Measurements from ENCODE around the gene AKAP13.

Gene AKAP13

DNA sequence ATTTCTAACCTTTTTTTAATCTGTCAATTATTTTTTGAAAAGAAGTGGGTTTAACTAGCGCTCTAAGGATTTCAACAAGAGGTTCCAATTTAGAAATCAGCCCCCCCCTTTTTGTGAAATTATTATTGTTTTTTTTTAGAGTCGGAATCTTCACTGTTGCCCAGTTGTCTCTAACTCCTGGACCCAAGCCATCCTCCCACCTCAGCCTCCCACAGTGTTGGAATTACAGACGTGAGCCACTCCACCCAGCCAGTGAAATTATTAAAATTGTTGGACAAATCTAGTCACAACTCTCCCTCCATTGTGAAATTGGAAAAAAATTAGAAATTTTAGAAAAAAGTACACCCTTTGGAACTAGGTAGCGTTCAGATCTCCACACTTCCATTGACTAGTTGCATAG is 2.5 kb downstream of the AKAP13 start:
- DNase-seq (ENCODE audit: low read depth, low spot score) = no peak

DNA sequence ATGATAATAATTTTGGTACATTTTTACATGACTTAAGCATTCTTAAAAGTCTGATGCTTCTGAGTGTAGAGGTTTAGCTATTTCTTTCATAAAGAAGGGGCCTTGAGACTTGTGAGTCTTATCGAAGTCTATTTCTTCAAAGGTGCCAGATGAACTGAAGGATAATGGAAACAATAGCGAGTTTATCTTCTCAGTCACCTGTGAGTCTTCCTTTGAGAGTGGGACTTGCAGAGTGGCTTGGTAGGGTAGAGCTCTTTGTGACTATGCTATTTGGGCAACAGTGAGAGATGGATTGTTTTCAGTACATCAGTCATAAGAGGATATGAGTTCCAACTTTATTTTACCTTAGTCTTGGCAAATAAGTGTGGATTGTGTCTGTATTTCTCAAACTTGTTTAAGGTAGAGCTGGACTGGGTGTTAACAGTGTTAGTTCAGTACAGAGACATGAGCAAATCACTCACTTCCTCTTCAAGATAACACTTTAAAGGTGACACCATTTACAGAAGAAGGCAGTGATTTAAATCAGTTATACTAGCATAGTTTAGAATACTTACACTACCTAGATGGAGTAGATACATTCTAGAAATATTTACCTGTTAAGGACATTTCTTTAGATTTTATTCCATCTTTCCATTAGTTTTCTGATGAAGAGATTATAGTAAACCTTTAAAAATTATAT is 3.2 kb downstream of the AKAP13 start:
- no peak for DNase-seq (ENCODE audit: low read depth, low spot score)

- DNase-seq (ENCODE audit: low read depth, low spot score) = no peak
Measured at GRCh38 chr15:85386261-85386660, 5.9 kb downstream of the AKAP13 start.

- DNase-seq (ENCODE audit: low read depth, low spot score) = no peak
Measured at GRCh38 chr15:85388566-85389305, 8.3 kb downstream of the AKAP13 start.

DNA sequence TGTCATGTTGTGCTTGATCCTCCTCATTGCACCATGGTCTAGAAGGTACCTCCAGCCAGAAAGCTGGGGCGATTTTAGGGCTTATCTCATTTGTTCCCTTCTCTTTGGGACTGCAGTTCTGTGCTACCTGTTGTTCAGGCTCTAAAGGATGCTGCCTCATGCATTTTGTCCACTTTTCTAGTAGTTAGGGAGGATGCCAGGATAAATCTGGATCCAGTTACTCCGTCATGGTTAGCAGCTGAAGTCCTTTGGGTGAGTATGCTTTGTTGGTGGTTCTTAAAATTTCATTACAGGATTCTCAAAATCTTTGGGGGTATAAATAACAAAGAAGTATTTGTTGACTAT is 8.9 kb downstream of the AKAP13 start:
- DNase-seq (ENCODE audit: low read depth, low spot score) = no peak

GRCh38 chr15:85389772-85390171 is 9.4 kb downstream of the AKAP13 start:
- DNase-seq (ENCODE audit: low read depth, low spot score) = no peak

- DNase-seq (ENCODE audit: low read depth, low spot score) = no peak
Measured at GRCh38 chr15:85393210-85393609, 12.8 kb downstream of the AKAP13 start.

DNA sequence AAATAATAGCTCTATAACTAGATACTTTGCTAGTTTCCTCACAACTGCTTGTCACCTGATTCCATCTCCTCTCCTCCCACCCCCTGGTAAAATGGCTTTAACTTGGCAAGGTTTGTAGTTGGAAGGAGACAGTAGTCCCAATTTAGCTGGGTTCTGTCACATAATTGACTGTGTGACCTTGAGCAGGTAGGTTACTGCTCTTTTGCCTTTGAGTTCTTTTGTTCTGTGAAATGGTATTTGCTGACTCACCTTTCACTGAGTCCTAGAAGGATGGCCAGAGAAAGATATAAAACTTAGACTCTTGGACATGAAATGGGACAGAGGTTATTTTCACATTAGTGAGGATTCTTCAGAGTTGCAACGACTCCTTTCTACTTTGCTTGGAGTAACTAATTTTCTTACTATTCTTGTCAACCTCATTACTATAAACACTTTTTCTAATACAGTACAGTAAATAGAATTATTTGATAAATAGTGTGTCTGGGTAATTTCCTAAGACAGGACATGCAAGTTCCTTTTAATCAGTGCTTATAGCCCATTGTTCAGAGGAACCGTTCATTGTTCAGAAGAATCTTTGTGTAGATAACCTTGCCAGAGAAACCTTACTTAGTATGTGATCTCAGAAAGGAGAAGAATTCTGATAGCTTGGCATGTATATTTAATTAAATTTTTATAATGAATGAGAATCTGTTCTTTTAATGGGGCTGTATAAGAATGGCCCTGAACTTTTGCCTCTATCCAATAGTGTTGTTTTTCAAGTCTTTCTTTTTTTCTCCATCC is 14.3 kb downstream of the AKAP13 start:
- no peak for DNase-seq (ENCODE audit: low read depth, low spot score)

DNA sequence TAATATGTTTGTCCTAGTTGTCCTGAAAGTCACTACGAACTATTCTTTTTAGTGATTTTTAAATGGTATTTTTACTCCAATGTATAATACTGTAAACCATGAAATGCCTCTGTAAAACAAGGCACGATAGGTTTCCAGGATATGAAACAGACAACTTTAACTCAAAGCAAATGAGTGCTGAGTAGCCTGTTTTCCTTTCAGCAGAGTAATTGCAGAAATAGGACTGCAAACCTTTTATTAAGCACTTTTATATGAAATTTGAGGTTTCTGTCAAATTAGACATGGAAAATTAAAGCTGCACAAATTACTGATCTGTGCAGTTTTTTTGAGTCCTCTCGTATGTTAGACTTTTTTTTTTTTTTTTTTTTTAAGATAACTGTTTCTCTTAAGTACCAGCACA is 16.2 kb downstream of the AKAP13 start:
- DNase-seq (ENCODE audit: low read depth, low spot score) = no peak

- no peak for DNase-seq (ENCODE audit: low read depth, low spot score)
Measured at GRCh38 chr15:85397151-85397550, 16.7 kb downstream of the AKAP13 start.

- DNase-seq (ENCODE audit: low read depth, low spot score) = no peak
Measured at GRCh38 chr15:85397926-85398325, 17.5 kb downstream of the AKAP13 start.

- no peak for DNase-seq (ENCODE audit: low read depth, low spot score)
Measured at GRCh38 chr15:85398822-85399221, 18.4 kb downstream of the AKAP13 start.

GRCh38 chr15:85399627-85400026 is 19.2 kb downstream of the AKAP13 start:
- no peak for DNase-seq (ENCODE audit: low read depth, low spot score)

- DNase-seq (ENCODE audit: low read depth, low spot score) = no peak
Measured at GRCh38 chr15:85400606-85401005, 20.2 kb downstream of the AKAP13 start.

- no peak for DNase-seq (ENCODE audit: low read depth, low spot score)
Measured at GRCh38 chr15:85401108-85401774, 20.8 kb downstream of the AKAP13 start.

GRCh38 chr15:85402195-85402881 is 21.9 kb downstream of the AKAP13 start:
- peak; percentile 62 for DNase-seq (ENCODE audit: low read depth, low spot score)

DNA sequence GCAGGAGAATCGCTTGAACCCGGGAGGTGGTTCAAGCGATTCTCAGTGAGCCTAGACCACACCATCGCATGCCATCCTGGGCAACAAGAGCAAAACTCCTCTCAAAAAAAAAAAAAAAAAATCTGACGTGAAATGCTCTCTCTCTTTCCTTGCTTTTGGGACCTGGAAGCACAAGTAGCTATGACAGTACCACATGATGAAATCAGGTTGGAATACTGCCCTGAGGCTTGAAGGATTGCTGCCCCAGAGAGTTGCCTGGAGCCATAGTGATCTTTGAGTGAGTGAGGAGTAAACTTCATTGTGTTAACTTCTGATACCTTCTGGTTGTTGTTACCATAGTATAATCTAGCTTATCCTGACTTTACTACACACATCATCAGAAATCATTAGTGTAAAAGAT is 23.3 kb downstream of the AKAP13 start:
- peak; percentile 37 for DNase-seq (ENCODE audit: low read depth, low spot score)

GRCh38 chr15:85404176-85404917 is 23.9 kb downstream of the AKAP13 start:
- DNase-seq (ENCODE audit: low read depth, low spot score) = peak; percentile 21

- DNase-seq (ENCODE audit: low read depth, low spot score) = peak; percentile 61
Measured at GRCh38 chr15:85404918-85405866, 24.8 kb downstream of the AKAP13 start.

DNA sequence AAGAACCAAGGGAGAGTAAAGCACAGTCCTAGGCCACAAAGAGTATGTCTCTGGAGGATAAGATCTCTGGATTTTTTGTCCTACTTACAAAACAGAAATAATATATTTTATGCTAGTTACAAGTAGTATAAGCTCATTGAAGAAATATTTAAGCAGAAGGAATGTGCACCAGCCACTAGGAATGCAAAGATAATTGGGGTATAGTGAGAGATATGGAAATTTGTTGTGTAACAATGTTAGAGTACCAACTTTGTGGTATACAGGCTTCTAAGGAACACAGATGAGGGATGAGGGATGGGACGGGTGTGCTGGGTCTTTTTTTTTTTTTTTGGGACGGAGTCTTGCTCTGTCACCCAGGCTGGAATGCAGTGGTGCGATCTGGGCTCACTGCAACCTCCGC is 26.5 kb downstream of the AKAP13 start:
- peak; percentile 77 for DNase-seq (ENCODE audit: low read depth, low spot score)
